Measurements from ENCODE around the gene WWOX. TPM values are rescaled to one million over a fixed set of nuclear protein-coding genes. Genes with fewer than 3 reads are reported as not detected.

Gene WWOX
- total RNA-seq, 2 donors from 2014 or later, result 30.0 to 35.4 TPM

GRCh38 chr16:78785218-78785617 lies 685.8 kb downstream of the WWOX start:
- no peaks in the 10 kb centered on the region for H3K36me3 Mint-ChIP-seq (ENCODE audit: low read depth)

GRCh38 chr16:78786635-78787034 lies 687.2 kb downstream of the WWOX start:
- Histone ChIP-seq H3K27me3 (ENCODE audit: control insufficient read depth, insufficient read depth, low read length, poor library complexity, severe bottlenecking) (no peaks in the 10 kb centered on the region), H3K36me3 (ENCODE audit: control insufficient read depth, insufficient read depth, low read length) (no peaks in the 10 kb centered on the region), H3K9ac (ENCODE audit: extremely low read depth, low read length, poor library complexity, severe bottlenecking) (no peak overlapping the region), H3K27ac (ENCODE audit: low read depth, low read length) (no peak overlapping the region), H3K9me3 (ENCODE audit: control insufficient read depth, low read length) (no peaks in the 10 kb centered on the region), H3K4me3 (ENCODE audit: low read length) (no peak overlapping the region), H3K4me1 (ENCODE audit: control insufficient read depth, insufficient read depth, low read length) (peaks cover 6% of the 10 kb centered on the region)
- peaks cover 1% of the 10 kb centered on the region for H3K27me3 Mint-ChIP-seq (ENCODE audit: insufficient read depth)
- no peaks in the 10 kb centered on the region for H3K9me3 Mint-ChIP-seq
- H3K27ac Mint-ChIP-seq, result no peak overlapping the region
- H3K4me1 Mint-ChIP-seq, result peaks cover 10% of the 10 kb centered on the region
- no peak for TF ChIP-seq CTCF (conservative IDR thresholded peaks at IDR 0.05)
- no peak for DNase-seq
- no peaks in the 10 kb centered on the region for H3K36me3 Mint-ChIP-seq (ENCODE audit: low read depth)
- H3K4me3 Mint-ChIP-seq, result no peak overlapping the region
- 92% methylated on average over 2 of the region's 3 CpGs; no CpG with 5 or more reads in 1 of the 2 experiments for WGBS, 2 experiments (ENCODE audit: insufficient coverage in 1 of 2, insufficient read length in 1 of 2)

More at GRCh38 chr16:78785218-78785617, 685.8 kb downstream of the WWOX start:
- Histone ChIP-seq H3K36me3 (ENCODE audit: control insufficient read depth, insufficient read depth, low read length) (no peaks in the 10 kb centered on the region), H3K27ac (ENCODE audit: low read depth, low read length) (no peak overlapping the region), H3K9ac (ENCODE audit: extremely low read depth, low read length, poor library complexity, severe bottlenecking) (no peak overlapping the region), H3K27me3 (ENCODE audit: control insufficient read depth, insufficient read depth, low read length, poor library complexity, severe bottlenecking) (no peaks in the 10 kb centered on the region), H3K4me3 (ENCODE audit: low read length) (no peak overlapping the region), H3K9me3 (ENCODE audit: control insufficient read depth, low read length) (no peaks in the 10 kb centered on the region), H3K4me1 (ENCODE audit: control insufficient read depth, insufficient read depth, low read length) (peaks cover 6% of the 10 kb centered on the region)
- no peak for TF ChIP-seq CTCF (conservative IDR thresholded peaks at IDR 0.05)
- no peaks in the 10 kb centered on the region for H3K9me3 Mint-ChIP-seq
- peaks cover 21% of the 10 kb centered on the region for H3K4me1 Mint-ChIP-seq
- 71 to 83% methylated on average over 1 to 3 of the region's 3 CpGs for WGBS, 2 experiments (ENCODE audit: insufficient coverage in 1 of 2, insufficient read length in 1 of 2)
- H3K27ac Mint-ChIP-seq, result no peak overlapping the region
- no peak overlapping the region for H3K4me3 Mint-ChIP-seq
- DNase-seq, result no peak
- H3K27me3 Mint-ChIP-seq (ENCODE audit: insufficient read depth), result peaks cover 1% of the 10 kb centered on the region

GRCh38 chr16:78788276-78788675 lies 688.8 kb downstream of the WWOX start:
- peaks cover 10% of the 10 kb centered on the region for H3K4me1 Mint-ChIP-seq
- no peaks in the 10 kb centered on the region for H3K27me3 Mint-ChIP-seq (ENCODE audit: insufficient read depth)
- TF ChIP-seq CTCF (conservative IDR thresholded peaks at IDR 0.05), result no peak
- H3K27ac ChIP-seq (ENCODE audit: low read depth, low read length), result no peak overlapping the region
- no peaks in the 10 kb centered on the region for H3K9me3 Mint-ChIP-seq
- DNase-seq, result no peak
- WGBS, 2 experiments (ENCODE audit: insufficient coverage in 1 of 2, insufficient read length in 1 of 2), result 86% methylated on average over 2 of the region's 2 CpGs; no CpG with 5 or more reads in 1 of the 2 experiments
- no peaks in the 10 kb centered on the region for H3K27me3 ChIP-seq (ENCODE audit: control insufficient read depth, insufficient read depth, low read length, poor library complexity, severe bottlenecking)
- H3K36me3 ChIP-seq (ENCODE audit: control insufficient read depth, insufficient read depth, low read length), result no peaks in the 10 kb centered on the region
- H3K9me3 ChIP-seq (ENCODE audit: control insufficient read depth, low read length), result no peaks in the 10 kb centered on the region
- H3K4me3 ChIP-seq (ENCODE audit: low read length), result no peak overlapping the region
- H3K4me1 ChIP-seq (ENCODE audit: control insufficient read depth, insufficient read depth, low read length), result peaks cover 6% of the 10 kb centered on the region
- H3K9ac ChIP-seq (ENCODE audit: extremely low read depth, low read length, poor library complexity, severe bottlenecking), result no peak overlapping the region
- no peaks in the 10 kb centered on the region for H3K36me3 Mint-ChIP-seq (ENCODE audit: low read depth)
- no peak overlapping the region for H3K4me3 Mint-ChIP-seq
- H3K27ac Mint-ChIP-seq, result no peak overlapping the region

Measured in endodermal cell (in vitro differentiated cells).